ENCODE results near the gene SPDYE3.
"Not testable (repeated sequence)": the region's sequence is repeated elsewhere in the genome, so short reads cannot be mapped to it uniquely, and the experiment has no call there.

SPDYE3 gene

GRCh38 chr7:100364480-100364879, 57.0 kb downstream of the SPDYE3 start:
- in situ Hi-C loops (cut with HindIII; ENCODE audit: low pct_ligation_motif_present, low sequenced_read_pairs): no loop called here
- Histone ChIP-seq H3K27ac (no peak overlapping the region), H3K4me3 (ENCODE audit: low read depth, low read length) (no peak overlapping the region), H3K27me3 (replicated peaks) (no peaks in the 10 kb centered on the region), H3K36me3 (replicated peaks) (peaks cover 37% of the 10 kb centered on the region)
- DNase-seq: no peak
- TF ChIP-seq CTCF (IDR thresholded peaks at IDR 0.05; ENCODE audit: low read depth, low read length, missing control alignments): no peak

DNA sequence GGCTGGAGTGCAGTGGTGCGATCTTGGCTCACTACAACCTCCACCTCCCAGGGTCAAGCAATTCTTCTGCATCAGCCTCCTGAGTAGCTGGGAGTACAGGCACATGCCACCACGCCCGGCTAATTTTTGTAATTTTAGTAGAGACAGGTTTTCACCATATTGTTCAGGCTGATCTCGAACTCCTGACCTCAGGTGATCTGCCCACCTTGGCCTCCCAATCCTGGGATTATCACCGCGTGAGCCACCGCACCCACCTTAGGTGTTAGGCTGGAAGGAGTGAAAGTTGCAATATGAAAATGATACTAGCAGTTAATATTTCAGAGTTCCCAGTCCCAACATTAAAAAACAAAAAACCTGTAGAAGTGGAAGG, 58.5 kb downstream of the SPDYE3 start:
- H3K27me3 ChIP-seq (replicated peaks); in situ Hi-C loops (cut with HindIII; ENCODE audit: low pct_ligation_motif_present, low sequenced_read_pairs); H3K27ac ChIP-seq; DNase-seq; H3K4me3 ChIP-seq (ENCODE audit: low read depth, low read length): not testable (repeated sequence)
- H3K36me3 ChIP-seq (replicated peaks): peaks cover 22% of the 10 kb centered on the region

DNA sequence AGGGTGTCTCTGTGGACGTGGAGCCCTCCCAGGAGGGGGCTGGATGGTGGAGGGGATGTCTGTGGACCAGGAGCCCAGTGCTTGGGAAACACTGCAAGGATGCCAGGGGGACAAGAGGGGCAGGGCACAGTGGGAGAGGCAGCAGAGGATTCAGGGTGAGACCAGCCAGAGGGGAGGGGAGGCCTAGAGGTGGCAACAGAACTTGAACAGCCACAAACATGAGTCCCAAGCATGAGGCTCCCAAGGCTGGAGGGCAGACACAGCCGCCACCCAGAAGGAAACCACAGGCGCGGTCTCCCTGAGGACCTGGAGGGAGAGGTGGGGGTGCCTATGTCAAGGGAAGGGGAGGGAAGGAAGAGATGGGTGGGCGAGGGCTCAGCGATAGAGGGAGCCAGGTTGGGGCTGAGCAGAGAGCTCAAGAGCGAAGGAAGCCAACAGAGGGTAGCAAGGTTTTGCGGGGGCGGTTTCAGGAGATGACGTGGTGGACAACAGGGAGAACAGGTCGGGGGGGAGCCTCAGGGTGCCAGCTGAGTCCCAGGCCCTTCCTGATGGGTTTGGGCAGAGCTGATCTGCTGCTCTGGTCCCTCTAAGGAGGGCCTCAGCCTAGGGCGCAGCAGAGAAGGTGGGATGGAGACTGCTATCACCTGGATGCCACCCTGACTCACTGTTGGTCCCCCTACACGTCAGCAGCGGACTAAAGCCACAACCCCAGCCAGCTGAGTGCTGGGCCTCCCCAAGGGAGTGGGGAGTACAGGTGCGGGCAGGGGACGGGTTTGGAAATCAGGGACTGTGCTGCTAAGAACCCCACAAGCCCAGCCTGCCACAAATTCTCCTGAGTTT, 59.1 kb downstream of the SPDYE3 start:
- H3K27ac ChIP-seq: no peak overlapping the region
- peaks cover 15% of the 10 kb centered on the region for H3K36me3 ChIP-seq (replicated peaks)
- no peak for TF ChIP-seq CTCF (IDR thresholded peaks at IDR 0.05; ENCODE audit: low read depth, low read length, missing control alignments)
- no peak for DNase-seq
- in situ Hi-C loops (cut with HindIII; ENCODE audit: low pct_ligation_motif_present, low sequenced_read_pairs): no loop called here
- H3K27me3 ChIP-seq (replicated peaks): no peaks in the 10 kb centered on the region
- H3K4me3 ChIP-seq (ENCODE audit: low read depth, low read length): no peak overlapping the region

GRCh38 chr7:100367251-100367620, 59.7 kb downstream of the SPDYE3 start:
- no peaks in the 10 kb centered on the region for H3K27me3 ChIP-seq (replicated peaks)
- in situ Hi-C loops (cut with HindIII; ENCODE audit: low pct_ligation_motif_present, low sequenced_read_pairs): no loop called here
- H3K27ac ChIP-seq: no peak overlapping the region
- no peak overlapping the region for H3K4me3 ChIP-seq (ENCODE audit: low read depth, low read length)
- H3K36me3 ChIP-seq (replicated peaks): peaks cover 9% of the 10 kb centered on the region
- TF ChIP-seq CTCF (IDR thresholded peaks at IDR 0.05; ENCODE audit: low read depth, low read length, missing control alignments): no peak
- no peak for DNase-seq

GRCh38 chr7:100367676-100368613, 60.4 kb downstream of the SPDYE3 start:
- no peak overlapping the region for H3K4me3 ChIP-seq (ENCODE audit: low read depth, low read length)
- H3K36me3 ChIP-seq (replicated peaks): peaks cover 5% of the 10 kb centered on the region
- no peak for TF ChIP-seq CTCF (IDR thresholded peaks at IDR 0.05; ENCODE audit: low read depth, low read length, missing control alignments)
- in situ Hi-C loops (cut with HindIII; ENCODE audit: low pct_ligation_motif_present, low sequenced_read_pairs): no loop called here
- H3K27ac ChIP-seq: no peak overlapping the region
- DNase-seq: no peak
- H3K27me3 ChIP-seq (replicated peaks): no peaks in the 10 kb centered on the region

GRCh38 chr7:100369105-100369504, 61.6 kb downstream of the SPDYE3 start:
- in situ Hi-C loops (cut with HindIII; ENCODE audit: low pct_ligation_motif_present, low sequenced_read_pairs): no loop called here
- no peaks in the 10 kb centered on the region for H3K27me3 ChIP-seq (replicated peaks)
- H3K27ac ChIP-seq: no peak overlapping the region
- no peak overlapping the region for H3K4me3 ChIP-seq (ENCODE audit: low read depth, low read length)
- no peak for TF ChIP-seq CTCF (IDR thresholded peaks at IDR 0.05; ENCODE audit: low read depth, low read length, missing control alignments)
- DNase-seq: no peak
- H3K36me3 ChIP-seq (replicated peaks): no peaks in the 10 kb centered on the region
